RWPE1 (cell line): ENCODE measurements around the gene PARN.
A peak's percentile ranks its signal among the peaks of the same experiment; 100 is the strongest.

Source experiments
- CTCF ChIA-PET: fragments of 350-600 bp; sonication (Branson Sonifier 250); formaldehyde crosslinking; extraction: SDS; loops from one replicate; lab custom pipeline; 2021; lab: Yijun Ruan, JAX
- POLR2A ChIA-PET: fragments of 400-600 bp; formaldehyde crosslinking; extraction: SDS; loops from one replicate; lab custom pipeline; 2020; ENCODE audit warnings: antibody characterized with exemption; ENCODE audit not compliant: low non-redundant PET; lab: Yijun Ruan, JAX
- DNase-seq: peaks from one replicate; pipeline ENCODE4 v3.0.0; 2012; ENCODE audit warnings: low spot score
- H3K27ac ChIP-seq: fragments of 450-650 bp; 2 replicates; pipeline ENCODE4 v1.5.1; 2017
- TF ChIP-seq, protein P1 (sequence below): fragments of 450-650 bp; conservative IDR thresholded peaks from 2 replicates; pipeline ENCODE4 v1.5.1; 2017; ENCODE audit warnings: low read depth, mild to moderate bottlenecking

Gene PARN

DNA sequence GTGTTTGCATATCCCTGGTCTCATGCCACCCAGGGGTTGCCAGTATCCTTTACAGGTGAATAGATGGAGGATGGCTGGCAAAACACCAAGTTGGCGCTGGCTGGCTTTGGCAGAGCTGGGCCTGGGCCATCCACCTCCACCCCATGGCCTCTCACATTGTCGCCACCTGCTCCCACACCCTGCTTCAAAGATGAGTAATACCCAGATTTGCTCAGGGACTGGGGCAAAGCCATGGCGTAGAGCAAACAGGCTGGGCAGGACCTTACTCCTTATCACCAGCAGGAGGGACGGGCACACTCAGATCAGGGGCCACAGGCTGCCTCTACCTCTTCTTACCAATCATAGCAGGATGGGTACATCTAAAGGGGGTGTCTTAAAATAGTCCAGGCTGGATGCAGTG, 39.7 kb upstream of the PARN start:
- ChIA-PET POLR2A (no interaction called here), CTCF (no interaction called here)
- TF ChIP-seq, protein P1, sequence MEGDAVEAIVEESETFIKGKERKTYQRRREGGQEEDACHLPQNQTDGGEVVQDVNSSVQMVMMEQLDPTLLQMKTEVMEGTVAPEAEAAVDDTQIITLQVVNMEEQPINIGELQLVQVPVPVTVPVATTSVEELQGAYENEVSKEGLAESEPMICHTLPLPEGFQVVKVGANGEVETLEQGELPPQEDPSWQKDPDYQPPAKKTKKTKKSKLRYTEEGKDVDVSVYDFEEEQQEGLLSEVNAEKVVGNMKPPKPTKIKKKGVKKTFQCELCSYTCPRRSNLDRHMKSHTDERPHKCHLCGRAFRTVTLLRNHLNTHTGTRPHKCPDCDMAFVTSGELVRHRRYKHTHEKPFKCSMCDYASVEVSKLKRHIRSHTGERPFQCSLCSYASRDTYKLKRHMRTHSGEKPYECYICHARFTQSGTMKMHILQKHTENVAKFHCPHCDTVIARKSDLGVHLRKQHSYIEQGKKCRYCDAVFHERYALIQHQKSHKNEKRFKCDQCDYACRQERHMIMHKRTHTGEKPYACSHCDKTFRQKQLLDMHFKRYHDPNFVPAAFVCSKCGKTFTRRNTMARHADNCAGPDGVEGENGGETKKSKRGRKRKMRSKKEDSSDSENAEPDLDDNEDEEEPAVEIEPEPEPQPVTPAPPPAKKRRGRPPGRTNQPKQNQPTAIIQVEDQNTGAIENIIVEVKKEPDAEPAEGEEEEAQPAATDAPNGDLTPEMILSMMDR = no peak
- no peak overlapping the region for H3K27ac ChIP-seq
- peak; percentile 12 for DNase-seq

DNA sequence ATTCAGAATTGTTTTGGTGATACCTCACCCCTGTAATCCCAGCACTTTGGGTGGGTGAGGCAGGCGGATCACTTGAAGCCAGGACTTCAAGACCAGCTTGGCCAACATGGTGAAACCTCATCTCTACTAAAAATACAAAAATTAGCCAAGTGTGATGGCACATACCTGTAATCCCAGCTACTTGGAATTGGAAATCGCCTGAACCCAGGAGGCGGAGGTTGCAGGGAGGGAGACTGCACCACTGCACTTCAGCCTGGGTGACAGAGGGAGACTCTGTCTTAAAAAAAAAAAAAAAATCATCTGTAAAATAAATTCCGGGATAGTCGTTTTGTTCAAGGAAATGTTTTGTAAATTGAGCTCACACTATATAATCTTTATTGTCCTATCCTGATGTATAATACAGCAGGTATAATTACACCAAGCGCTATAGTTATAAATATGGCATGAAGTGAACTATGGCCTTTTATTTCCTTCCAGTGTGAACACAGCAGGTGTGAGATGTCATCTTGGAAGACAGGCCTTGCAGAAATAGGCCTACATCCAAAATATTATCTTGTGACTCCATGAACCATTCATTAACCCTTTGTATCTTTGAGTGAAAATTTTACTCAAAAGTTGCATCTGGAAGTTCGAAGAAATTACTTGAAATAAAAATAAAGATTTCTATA, 38.6 kb upstream of the PARN start:
- TF ChIP-seq, protein P1 = no peak
- DNase-seq = no peak
- POLR2A ChIA-PET = no interaction called here
- CTCF ChIA-PET = interaction anchor here (0.6 kb wide), 2 partner anchors 62 to 1771 kb away, joined by 3 to 6 read pairs; no protein-coding TSS in a partner anchor
- H3K27ac ChIP-seq = no peak overlapping the region

DNA sequence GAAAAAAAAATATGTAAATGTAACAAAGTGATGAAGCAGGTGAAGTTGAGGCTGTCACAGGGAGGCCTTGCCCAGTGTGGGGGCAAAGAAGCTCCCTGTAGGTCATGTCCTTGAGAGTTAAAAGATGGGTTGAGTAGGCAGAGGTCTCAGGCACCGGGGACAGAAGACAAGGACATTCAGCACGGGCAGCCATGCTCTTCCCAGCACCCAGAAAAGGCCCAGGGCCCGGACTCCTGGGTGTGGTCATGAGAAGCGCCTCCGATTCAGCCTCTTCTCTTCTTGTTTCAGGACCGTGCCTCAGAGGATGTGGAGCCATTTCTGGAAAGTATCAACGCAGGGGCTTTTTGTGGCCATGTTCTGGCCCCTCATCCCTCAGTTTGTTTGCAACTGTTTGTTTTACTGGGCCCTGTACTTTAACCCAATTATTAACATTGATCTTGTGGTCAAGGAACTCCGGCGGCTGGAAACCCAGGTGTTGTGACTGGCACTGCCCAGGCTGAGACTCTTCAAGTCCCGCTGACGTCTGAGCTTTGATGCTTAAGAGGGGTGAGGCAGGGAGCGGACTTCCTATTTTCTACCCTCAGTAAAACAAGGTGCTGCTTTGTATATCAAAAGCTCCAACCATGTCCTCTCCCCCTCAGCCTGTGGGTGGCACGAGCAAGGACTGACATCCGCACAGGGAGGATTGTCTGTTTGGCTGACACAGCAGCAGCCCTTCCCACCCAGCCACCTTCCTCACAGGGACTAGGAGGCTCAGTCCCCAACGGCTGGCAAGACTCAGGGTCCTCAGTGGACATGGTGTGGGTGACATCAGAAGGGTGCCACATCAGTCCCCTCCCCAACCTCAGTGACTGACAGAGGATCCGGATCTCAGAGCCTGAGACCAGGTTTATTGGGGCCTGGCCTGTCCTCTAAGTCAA, 37.5 kb upstream of the PARN start:
- CTCF ChIA-PET = interaction anchor here (0.7 to 1.1 kb wide), 2 partner anchors 296 to 356 kb away, joined by 3 to 7 read pairs; no protein-coding TSS in a partner anchor
- 0 out of 2 replicates have a peak overlapping the region, but pooled peaks have one; percentile 1 for H3K27ac ChIP-seq
- no peak for DNase-seq
- POLR2A ChIA-PET = no interaction called here
- TF ChIP-seq, protein P1 = no peak

DNA sequence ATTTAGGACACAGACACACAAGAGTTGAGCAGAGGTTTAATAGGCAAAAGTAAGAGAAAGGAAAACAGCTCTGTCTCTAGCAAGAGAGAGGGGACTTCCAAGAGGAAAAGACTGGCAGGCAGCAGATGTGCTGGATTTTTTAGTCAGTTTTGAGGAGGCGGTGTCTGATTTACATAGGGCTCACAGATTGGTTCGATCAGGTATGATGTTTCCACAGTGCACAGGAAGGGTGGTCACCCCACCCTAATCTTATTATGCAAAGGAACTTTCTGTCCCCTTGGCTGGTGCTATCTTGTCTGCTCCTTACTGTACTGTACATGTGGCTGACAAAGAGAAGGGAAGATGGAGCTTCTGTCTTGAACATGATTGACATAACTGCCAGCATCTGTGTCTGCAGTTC, 28.0 kb upstream of the PARN start:
- CTCF ChIA-PET = no interaction called here
- peak overlapping the region; percentile 51; the same call in 1 of the 2 replicates for H3K27ac ChIP-seq
- POLR2A ChIA-PET = no interaction called here

DNA sequence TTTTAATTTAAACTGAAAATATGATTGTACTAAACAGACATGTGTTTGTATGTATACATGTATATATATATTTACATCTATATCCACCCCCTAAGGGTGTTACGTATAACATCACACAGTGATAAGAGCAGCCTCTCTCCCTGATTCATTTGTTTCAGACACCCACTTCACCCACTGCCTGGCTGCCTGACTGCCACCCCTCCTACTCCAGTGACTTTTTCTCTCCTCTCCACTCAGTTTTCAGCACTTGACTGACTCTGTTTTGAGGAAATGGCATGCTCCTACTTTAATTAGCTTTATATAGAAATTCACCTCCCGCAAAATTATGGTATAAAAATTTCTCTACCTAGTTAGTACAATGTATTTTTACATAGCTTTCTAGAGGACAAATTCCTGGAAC, 22.7 kb upstream of the PARN start:
- no peak overlapping the region for H3K27ac ChIP-seq
- CTCF ChIA-PET = no interaction called here
- POLR2A ChIA-PET = no interaction called here
- TF ChIP-seq, protein P1 = no peak
- no peak for DNase-seq

More for the DNA sequence above, 28.0 kb upstream of the PARN start:
- TF ChIP-seq, protein P1 = no peak
- no peak for DNase-seq

DNA sequence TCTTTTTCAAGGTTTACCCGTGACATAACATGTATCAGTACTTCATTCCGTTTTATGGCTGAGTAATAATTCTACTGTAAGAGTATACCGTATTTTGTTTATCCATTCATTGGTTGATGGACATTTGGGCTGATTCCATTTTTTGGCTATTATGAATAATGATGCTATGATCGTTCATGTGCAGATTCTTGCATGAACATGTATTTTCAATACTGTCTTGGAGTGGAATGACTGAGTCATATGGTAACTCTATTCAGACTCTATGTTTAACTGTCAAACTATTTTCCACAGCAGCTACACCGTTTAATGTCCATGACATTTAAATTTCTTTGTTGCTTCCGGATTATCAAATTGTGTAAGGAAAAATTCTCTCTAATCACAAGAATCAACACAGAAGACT, 20.6 kb upstream of the PARN start:
- POLR2A ChIA-PET = no interaction called here
- peak overlapping the region; percentile 62; the same call in 1 of the 2 replicates for H3K27ac ChIP-seq
- TF ChIP-seq, protein P1 = no peak
- peak; percentile 51 for DNase-seq
- CTCF ChIA-PET = no interaction called here
